NB4 (cell line): ENCODE results near the gene OR8H2.
"Not testable (repeated sequence)": the region's sequence is repeated elsewhere in the genome, so short reads cannot be mapped to it uniquely, and the experiment has no call there.

ENCODE experiments used
- DNase-seq: peaks from one replicate; pipeline ENCODE4 v3.0.0; 2010; ENCODE audit warnings: low read depth
- H3K4me3 ChIP-seq: one replicate; pipeline ENCODE4 v1.5.1; 2011; ENCODE audit warnings: mild to moderate bottlenecking, low read depth, low read length, moderate library complexity
- CTCF ChIP-seq: IDR thresholded peaks from one replicate; pipeline ENCODE4 v1.5.1; 2012; ENCODE audit warnings: low read depth, low read length
- MAX ChIP-seq: IDR thresholded peaks from 2 replicates; pipeline ENCODE4 v1.6.1; 2011; ENCODE audit warnings: low read depth, low read length
- MYC ChIP-seq: IDR thresholded peaks from 2 replicates; pipeline ENCODE4 v1.6.1; 2011; ENCODE audit warnings: low read depth, low read length
- POLR2A ChIP-seq: IDR thresholded peaks from 2 replicates; pipeline ENCODE4 v1.6.1; 2011; ENCODE audit warnings: mild to moderate bottlenecking; ENCODE audit not compliant: insufficient read length; ENCODE audit errors: extremely low read depth

The OR8H2 gene

GRCh38 chr11:56103210-56103737 is at the start of gene OR8H2:
Gene OR8H2, plus strand, starts transcription at chr11:56103687. Its CDS starts 1,356 bp downstream, at chr11:56105043.
- TF ChIP-seq POLR2A (no peak), MAX (no peak), CTCF (no peak), MYC (no peak)
- DNase-seq: no peak
- no peak within 1 kb of the TSS for H3K4me3 ChIP-seq

GRCh38 chr11:56056366-56056765 is 47.1 kb upstream of the OR8H2 start:
- not testable (repeated sequence) for H3K4me3 ChIP-seq, DNase-seq

- DNase-seq, H3K4me3 ChIP-seq: not testable (repeated sequence)
Observed at GRCh38 chr11:56057661-56058237, 45.7 kb upstream of the OR8H2 start.

GRCh38 chr11:56058260-56058780 is 45.2 kb upstream of the OR8H2 start:
- DNase-seq, H3K4me3 ChIP-seq: not testable (repeated sequence)

- no peak for DNase-seq
- no peak overlapping the region for H3K4me3 ChIP-seq
- TF ChIP-seq MYC (no peak), POLR2A (no peak), MAX (no peak), CTCF (no peak)
Observed at GRCh38 chr11:56066980-56067379, 36.5 kb upstream of the OR8H2 start.

- no peak overlapping the region for H3K4me3 ChIP-seq
- DNase-seq: peak; percentile 6
- TF ChIP-seq POLR2A: no peak
- no peak for TF ChIP-seq CTCF
- no peak for TF ChIP-seq MYC
- TF ChIP-seq MAX: no peak
Observed at GRCh38 chr11:56089697-56090096, 13.8 kb upstream of the OR8H2 start.

- no peak within 1 kb of the TSS for H3K4me3 ChIP-seq
- DNase-seq: no peak
- TF ChIP-seq CTCF (no peak), MAX (no peak), MYC (no peak), POLR2A (no peak)
Observed at GRCh38 chr11:56093008-56093407, 10.5 kb upstream of the OR8H2 start, which contains the start of gene OR8I2. Gene OR8I2, plus strand, starts transcription at chr11:56093308. Its CDS starts 0 bp downstream, at chr11:56093308.
